H1 (cell line): ENCODE results near the gene CERT1. TPM values are rescaled to one million over a fixed set of nuclear protein-coding genes. Genes with fewer than 3 reads are reported as not detected.

Experiments
- CREB1 ChIP-seq: IDR thresholded peaks from 2 replicates; pipeline ENCODE4 v1.6.1; 2012; ENCODE audit warnings: inconsistent platforms
- MAFK ChIP-seq: IDR thresholded peaks from 2 replicates; pipeline ENCODE4 v1.6.1; 2012; ENCODE audit warnings: low read depth, mild to moderate bottlenecking, improper control_type of control experiment, low read length
- polyA plus RNA-seq, 7 experiments: library from polyadenylated mRNA; depleted of rRNA in 3 of 7; stranded (reverse) in 5 of 7; unstranded in 2 of 7; fragments of >200 nt in 5 of 7; fragments of 200-250 nt in 2 of 7; gene quantifications; 1 replicate in 5 of 7; 2 replicates in 1 of 7; 4 replicates in 1 of 7; pipeline versions ENCODE4 v1.2.1 to v1.2.3, GENCODE V29; 2011 to 2013; ENCODE audit warnings: missing spikeins in 2 of 7, mixed read lengths in 2 of 7
- total RNA-seq: library from RNA; stranded (reverse); fragmentation: NEBNext Ultra II Directional; extraction: Animal tissue kit (Norgen Biotek cat#: 25700); gene quantifications from 2 replicates; pipeline ENCODE4 v1.2.1, GENCODE V29; 2021

CERT1 gene
- total and polyA plus RNA-seq, 2 of the 8 experiments (the other 6 are each of a cell fraction or from before 2014, with no cell fraction given): 7.8 to 55.3 TPM

DNA sequence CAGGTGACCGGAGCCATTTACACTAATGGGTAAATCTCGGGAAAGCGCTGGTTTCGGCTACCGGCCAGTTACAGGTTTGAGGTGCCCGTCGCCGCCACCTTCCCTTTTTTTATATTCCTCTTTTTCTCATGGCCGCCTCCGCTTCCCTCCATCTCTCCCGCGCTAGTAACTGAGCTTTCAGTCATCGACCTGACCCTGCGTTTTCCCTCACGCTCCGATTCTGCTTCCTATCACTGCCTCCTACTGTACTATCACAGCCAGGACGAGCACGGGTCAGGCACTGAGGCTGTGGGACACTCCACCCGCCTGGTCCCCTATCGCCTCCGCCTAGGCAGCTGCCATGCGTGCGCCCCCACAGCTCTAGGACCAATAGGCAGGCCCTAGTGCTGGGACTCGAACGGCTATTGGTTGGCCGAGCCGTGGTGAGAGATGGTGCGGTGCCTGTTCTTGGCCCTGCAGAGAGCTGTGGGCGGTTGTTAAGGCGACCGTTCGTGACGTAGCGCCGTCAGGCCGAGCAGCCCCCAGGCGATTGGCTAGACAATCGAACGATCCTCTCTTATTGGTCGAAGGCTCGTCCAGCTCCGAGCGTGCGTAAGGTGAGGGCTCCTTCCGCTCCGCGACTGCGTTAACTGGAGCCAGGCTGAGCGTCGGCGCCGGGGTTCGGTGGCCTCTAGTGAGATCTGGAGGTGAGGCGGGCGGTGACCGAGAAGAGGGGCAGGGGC is 174.7 kb downstream of the CERT1 start, which contains the start of gene HMGCR (continued):
- TF ChIP-seq MAFK (0 out of 2 replicates have a peak, but pooled peaks have one; percentile 30), CREB1 (peak; percentile 89)
